Colonic mucosa (tissue), 4 donors: ENCODE results near the gene D2HGDH. TPM values are rescaled to one million over a fixed set of nuclear protein-coding genes. Genes with fewer than 3 reads are reported as not detected.
A peak's percentile ranks its signal among the peaks of the same experiment; 100 is the strongest.

Experiments used
- DNase-seq: peaks from one replicate; pipeline ENCODE4 v3.0.0-alpha.2; 2020
- H3K27ac ChIP-seq: fragments of 200-600 bp; one replicate; pipeline ENCODE4 v1.8.0; 2021
- H3K27me3 ChIP-seq: fragments of 200-600 bp; one replicate; pipeline ENCODE4 v1.8.0; 2021
- H3K36me3 ChIP-seq: fragments of 200-600 bp; one replicate; pipeline ENCODE4 v1.8.0; 2021
- H3K4me1 ChIP-seq: fragments of 200-600 bp; one replicate; pipeline ENCODE4 v1.8.0; 2021; ENCODE audit warnings: mild to moderate bottlenecking
- H3K4me3 ChIP-seq: fragments of 200-600 bp; one replicate; pipeline ENCODE4 v1.8.0; 2021
- H3K9ac ChIP-seq, 2 donors: one replicate each; pipeline ENCODE4 v1.7.0; 2013; ENCODE audit warnings: control low read depth in 2 of 2, low read depth in 2 of 2, low read length in 2 of 2
- H3K9me3 ChIP-seq: fragments of 200-600 bp; one replicate; pipeline ENCODE4 v1.8.0; 2021
- intact Hi-C: fragments of 100-400 bp; cut with DNase I; formaldehyde crosslinking; loops from one replicate; pipeline ENCODE4 v1.14.1; 2022
- total RNA-seq, 2 donors: library from RNA; stranded (reverse); fragmentation: NEBNext Ultra II Directional in 1 of 2; extraction: Animal tissue kit (Norgen Biotek cat#: 25700) in 1 of 2; gene quantifications; one replicate each; pipeline ENCODE4 v1.2.1, GENCODE V29; 2021
- TF ChIP-seq, protein P1 (sequence below): fragments of 200-600 bp; IDR thresholded peaks from one replicate; pipeline ENCODE4 v1.8.0; 2022; ENCODE audit warnings: antibody characterized with exemption, mild to moderate bottlenecking
- donor health status: healthy.
- donor health status: DM: no; HTN: no; CAD: no.
- donor health status: DM: no; HTN: no; CAD: no.

The D2HGDH gene
- total RNA-seq, 2 donors from 2014 or later: 42.0 to 76.6 TPM

DNA sequence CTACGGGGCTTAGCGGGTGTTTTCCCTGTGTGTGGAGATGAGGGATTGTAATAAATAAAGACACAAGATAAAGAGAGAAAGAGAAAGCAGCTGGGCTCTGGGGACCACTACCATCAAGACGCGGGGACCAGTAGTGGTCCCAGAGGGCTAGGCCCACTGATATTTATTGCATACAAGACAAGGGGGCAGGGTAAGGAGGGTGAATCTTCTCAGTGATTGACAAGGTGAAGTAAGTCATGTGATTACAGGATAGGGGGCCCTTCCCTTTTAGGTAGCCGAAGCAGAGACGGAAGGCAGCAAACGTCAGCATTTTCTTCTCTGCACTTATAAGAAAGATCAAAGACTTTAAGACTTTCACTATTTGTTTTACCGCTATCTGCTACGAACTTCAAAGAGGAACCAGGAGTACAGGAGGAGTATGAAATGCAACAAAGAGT lies 37.7 kb downstream of the D2HGDH start:
- Histone ChIP-seq H3K9ac (no peak overlapping the region), H3K4me1 (no peaks in the 10 kb centered on the region), H3K27me3 (no peaks in the 10 kb centered on the region), H3K9me3 (no peaks in the 10 kb centered on the region), H3K4me3 (no peak overlapping the region), H3K36me3 (no peaks in the 10 kb centered on the region), H3K27ac (no peak overlapping the region)
- intact Hi-C loops: no loop called here
- TF ChIP-seq, protein P1, sequence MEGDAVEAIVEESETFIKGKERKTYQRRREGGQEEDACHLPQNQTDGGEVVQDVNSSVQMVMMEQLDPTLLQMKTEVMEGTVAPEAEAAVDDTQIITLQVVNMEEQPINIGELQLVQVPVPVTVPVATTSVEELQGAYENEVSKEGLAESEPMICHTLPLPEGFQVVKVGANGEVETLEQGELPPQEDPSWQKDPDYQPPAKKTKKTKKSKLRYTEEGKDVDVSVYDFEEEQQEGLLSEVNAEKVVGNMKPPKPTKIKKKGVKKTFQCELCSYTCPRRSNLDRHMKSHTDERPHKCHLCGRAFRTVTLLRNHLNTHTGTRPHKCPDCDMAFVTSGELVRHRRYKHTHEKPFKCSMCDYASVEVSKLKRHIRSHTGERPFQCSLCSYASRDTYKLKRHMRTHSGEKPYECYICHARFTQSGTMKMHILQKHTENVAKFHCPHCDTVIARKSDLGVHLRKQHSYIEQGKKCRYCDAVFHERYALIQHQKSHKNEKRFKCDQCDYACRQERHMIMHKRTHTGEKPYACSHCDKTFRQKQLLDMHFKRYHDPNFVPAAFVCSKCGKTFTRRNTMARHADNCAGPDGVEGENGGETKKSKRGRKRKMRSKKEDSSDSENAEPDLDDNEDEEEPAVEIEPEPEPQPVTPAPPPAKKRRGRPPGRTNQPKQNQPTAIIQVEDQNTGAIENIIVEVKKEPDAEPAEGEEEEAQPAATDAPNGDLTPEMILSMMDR: no peak
- no peak for DNase-seq

DNA sequence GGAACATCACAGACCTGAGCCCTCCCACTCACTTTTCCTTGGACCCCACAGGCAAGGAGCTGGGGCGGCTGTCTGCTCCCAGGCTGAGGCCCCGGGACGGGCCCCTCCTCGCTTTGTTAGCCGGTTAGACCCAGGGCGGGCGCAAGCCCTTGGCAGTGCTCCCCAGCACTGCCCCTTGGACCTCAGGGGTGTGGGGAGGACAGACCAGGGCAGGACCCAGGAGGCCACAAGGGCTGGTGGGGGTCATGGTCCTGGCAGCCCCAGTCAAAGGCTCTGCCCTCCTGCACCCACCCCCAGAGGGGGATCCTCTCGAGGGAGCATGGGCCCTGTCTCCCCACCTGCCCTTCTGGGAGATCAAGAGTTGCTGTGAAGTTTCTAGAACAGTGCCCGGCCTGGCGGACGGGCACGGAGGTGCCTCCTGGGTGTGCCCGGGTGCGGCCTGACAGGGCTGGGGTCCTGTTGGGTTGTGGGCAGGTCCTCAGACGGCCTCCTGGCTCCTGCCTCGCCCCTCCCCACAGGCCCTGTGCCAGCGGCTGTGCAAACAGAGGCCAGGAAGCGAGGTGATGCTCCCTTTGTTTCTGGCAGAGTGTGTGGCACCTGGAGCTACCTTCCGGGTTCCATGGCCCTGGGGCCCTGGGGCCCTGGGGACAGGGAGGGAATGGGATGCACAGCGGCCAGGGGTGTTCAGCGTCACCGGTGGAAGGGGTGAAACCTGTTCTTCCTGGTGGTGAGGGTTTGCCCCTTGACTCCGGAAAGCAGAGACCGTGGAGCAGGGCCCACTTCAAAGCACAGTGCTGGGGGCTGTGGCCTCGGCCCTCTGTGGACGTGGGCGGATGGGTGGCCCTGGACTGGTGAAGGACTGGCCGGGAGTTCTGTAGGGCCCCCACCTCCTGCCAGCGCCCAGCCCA lies 39.3 kb downstream of the D2HGDH start:
- Histone ChIP-seq H3K27ac (peak overlapping the region; percentile 82), H3K27me3 (no peaks in the 10 kb centered on the region), H3K36me3 (no peaks in the 10 kb centered on the region), H3K9ac (peak overlapping the region; percentile 60 to 73), H3K9me3 (no peaks in the 10 kb centered on the region), H3K4me1 (no peaks in the 10 kb centered on the region), H3K4me3 (no peak overlapping the region)
- intact Hi-C loops: no loop called here
- DNase-seq: peak; percentile 92
- TF ChIP-seq, protein P1: no peak

DNA sequence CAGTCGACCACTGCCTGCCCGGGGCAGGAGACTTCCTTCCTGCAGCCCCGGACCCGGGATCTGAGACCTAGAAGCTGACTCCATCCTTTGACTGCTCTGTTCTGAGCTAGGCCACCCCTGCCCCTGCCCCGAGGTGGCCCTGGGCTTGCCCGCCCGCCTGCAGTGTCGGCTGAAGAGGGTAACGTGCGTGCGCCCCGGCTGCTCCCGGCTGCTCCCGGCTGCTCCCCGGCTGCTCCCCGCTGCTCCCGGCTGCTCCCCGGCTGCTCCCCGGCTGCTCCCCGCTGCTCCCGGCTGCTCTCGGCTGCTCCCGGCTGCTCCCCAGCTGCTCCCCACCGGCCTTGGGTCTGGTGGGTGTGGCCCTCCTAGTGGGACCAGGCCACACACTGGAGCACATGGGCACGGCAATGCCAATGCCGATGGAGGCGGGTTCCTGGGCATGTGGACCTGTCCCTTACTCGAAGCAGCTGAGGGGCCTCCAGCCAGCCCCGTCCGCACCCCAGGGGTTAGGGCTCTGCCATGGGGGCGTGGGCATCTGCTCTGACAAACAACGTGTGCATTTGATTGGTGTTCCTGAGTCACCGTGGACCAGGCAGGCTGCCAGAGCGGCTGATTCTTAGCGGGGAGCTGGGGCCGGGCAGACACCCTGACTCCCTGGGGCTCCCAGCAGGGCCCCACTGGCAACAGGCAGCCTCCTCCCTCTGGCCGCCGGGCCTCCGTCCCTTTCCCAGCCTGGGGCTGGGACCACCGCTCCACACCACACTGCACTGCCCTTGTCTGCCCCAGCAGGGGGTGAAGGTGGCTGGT lies 40.2 kb downstream of the D2HGDH start:
- intact Hi-C loops: no loop called here
- H3K4me1 ChIP-seq: no peaks in the 10 kb centered on the region
- no peaks in the 10 kb centered on the region for H3K27me3 ChIP-seq
- H3K9ac ChIP-seq: peak overlapping the region; percentile 60 to 75
- DNase-seq: peak; percentile 88
- H3K27ac ChIP-seq: peak overlapping the region; percentile 82
- no peaks in the 10 kb centered on the region for H3K9me3 ChIP-seq
- TF ChIP-seq, protein P1: no peak
- H3K36me3 ChIP-seq: no peaks in the 10 kb centered on the region
- H3K4me3 ChIP-seq: peak overlapping the region; percentile 41

DNA sequence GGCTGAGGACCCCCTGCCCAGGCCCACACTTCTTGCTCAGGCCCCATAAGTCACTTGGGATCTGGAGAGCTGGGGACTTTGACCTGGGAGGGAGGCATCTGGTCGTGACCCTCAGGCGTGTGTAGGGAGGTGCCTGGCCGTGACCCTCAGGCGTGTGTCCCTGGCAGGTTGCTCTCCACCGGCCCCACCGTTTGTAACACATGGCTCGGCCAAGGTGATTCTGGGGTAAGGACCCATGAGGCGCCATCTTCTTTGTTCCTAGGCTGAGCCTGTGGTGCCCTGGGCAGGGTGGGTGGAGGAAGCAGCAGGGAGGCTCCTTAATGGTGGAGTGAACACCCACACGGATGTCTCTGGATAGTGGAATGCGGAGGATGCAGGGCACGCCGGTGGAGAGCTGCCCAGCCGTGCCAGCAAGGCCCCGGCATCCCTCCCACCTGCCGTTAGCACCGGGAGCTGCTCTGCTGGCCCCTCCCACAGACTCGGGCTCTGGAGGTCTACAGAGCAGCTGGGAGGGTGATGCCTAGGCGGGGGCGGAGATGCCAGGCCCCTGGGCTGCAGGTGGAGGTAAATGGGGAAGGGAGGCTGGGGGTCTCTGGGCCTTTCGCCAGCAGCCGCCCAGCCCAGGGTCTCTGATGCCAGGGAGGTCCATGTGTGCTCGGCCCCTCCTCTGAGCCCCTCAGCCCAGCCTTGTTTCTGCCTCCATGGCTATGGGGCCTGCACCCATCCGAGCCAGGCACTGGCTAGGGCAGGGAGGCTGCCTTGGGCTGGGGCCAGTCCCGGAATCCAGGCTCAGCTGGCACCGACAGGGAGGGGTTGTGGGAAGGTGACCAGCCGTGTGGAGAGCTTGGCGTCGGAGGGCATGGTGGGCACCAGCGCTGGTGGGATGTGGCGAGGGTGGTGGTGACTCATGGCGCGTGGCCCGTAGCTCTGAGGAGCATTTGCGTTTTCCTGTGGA lies 41.1 kb downstream of the D2HGDH start:
- Histone ChIP-seq H3K27me3 (no peaks in the 10 kb centered on the region), H3K27ac (peak overlapping the region; percentile 82), H3K4me1 (no peaks in the 10 kb centered on the region), H3K36me3 (no peaks in the 10 kb centered on the region), H3K9ac (peak overlapping the region; percentile 60 to 75), H3K4me3 (peak overlapping the region; percentile 41), H3K9me3 (no peaks in the 10 kb centered on the region)
- TF ChIP-seq, protein P1: no peak
- peak; percentile 63 for DNase-seq
- intact Hi-C loops: no loop called here
